ENCODE measurements around the gene TMEM86B. TPM values are rescaled to one million over a fixed set of nuclear protein-coding genes. Genes with fewer than 3 reads are reported as not detected.

TMEM86B gene
- total RNA-seq, 1 donor from 2014 or later = 1.4 TPM

DNA sequence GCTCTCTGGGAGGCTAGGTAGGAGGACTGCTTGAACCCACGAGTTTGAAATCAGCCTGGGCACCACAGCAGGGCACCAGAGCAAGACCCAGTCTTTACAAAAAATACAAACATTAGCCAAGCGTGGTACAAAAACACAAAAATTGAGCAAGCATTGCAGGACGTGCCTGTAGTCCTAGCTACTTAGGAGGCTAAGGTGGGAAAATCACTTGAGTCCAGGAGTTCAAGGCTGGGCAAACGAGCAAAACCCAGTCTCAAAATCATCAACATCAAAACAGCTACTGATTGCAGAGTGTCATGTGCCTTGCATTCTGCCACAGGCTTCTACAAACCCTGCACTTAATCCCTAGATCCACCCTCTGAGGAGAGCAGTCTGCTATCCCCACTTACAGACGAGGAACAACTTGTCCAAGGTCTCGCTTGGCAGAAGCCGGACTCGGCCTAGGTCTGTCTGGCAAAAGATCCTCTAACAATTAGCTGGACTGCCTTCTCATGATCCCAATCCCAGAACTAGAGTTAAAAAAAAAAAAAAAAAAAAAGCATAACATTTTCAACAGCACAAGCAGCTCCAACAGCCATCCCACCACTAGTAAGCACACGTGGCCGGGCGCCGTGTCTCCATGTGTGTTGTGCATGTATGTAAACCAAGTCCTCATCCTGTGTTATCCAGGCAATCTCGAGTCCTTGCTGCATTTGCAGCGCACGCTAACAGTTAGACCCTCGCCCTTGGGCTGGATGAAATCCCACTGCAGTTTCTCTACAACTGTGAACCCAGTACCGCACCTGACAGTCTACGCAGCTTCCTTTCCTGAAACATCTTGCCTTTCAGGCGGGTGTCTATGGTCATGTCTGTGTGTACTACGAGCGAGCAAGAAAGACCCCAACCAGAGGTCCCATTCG lies 28.2 kb upstream of the TMEM86B start:
- Mint-ChIP-seq H3K36me3 (no peaks in the 10 kb centered on the region), H3K4me3 (peak overlapping the region; percentile 99), H3K4me1 (peaks cover 50% of the 10 kb centered on the region), H3K27me3 (ENCODE audit: insufficient read depth, low read depth) (peaks cover 2% of the 10 kb centered on the region), H3K9me3 (no peaks in the 10 kb centered on the region), H3K27ac (no peak overlapping the region)
- Histone ChIP-seq H4K20me1 (ENCODE audit: low read depth) (peaks cover 64% of the 10 kb centered on the region), H3K27ac (no peak overlapping the region), H3K27me3 (no peaks in the 10 kb centered on the region), H3K4me2 (peak overlapping the region; percentile 94), H2AFZ (replicated peaks) (no peak overlapping the region), H3K4me3 (peak overlapping the region; percentile 71), H3K9me3 (ENCODE audit: low read depth) (no peaks in the 10 kb centered on the region), H3K9ac (peak overlapping the region; percentile 55), H3F3A (ENCODE audit: low read depth) (peaks cover 21% of the 10 kb centered on the region), H3K36me3 (no peaks in the 10 kb centered on the region), H3K4me1 (peaks cover 20% of the 10 kb centered on the region), H3K79me2 (ENCODE audit: low read depth) (peaks cover 69% of the 10 kb centered on the region)
- DNase-seq (ENCODE audit: low spot score) = no peak
- no peak for TF ChIP-seq EZH2 (IDR thresholded peaks at IDR 0.05)
- TF ChIP-seq, protein P1, sequence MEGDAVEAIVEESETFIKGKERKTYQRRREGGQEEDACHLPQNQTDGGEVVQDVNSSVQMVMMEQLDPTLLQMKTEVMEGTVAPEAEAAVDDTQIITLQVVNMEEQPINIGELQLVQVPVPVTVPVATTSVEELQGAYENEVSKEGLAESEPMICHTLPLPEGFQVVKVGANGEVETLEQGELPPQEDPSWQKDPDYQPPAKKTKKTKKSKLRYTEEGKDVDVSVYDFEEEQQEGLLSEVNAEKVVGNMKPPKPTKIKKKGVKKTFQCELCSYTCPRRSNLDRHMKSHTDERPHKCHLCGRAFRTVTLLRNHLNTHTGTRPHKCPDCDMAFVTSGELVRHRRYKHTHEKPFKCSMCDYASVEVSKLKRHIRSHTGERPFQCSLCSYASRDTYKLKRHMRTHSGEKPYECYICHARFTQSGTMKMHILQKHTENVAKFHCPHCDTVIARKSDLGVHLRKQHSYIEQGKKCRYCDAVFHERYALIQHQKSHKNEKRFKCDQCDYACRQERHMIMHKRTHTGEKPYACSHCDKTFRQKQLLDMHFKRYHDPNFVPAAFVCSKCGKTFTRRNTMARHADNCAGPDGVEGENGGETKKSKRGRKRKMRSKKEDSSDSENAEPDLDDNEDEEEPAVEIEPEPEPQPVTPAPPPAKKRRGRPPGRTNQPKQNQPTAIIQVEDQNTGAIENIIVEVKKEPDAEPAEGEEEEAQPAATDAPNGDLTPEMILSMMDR (IDR thresholded peaks at IDR 0.05) = no peak
- TF ChIP-seq EZH2phosphoT487 (IDR thresholded peaks at IDR 0.05) = no peak

- H3K9me3 Mint-ChIP-seq = no peaks in the 10 kb centered on the region
- H2AFZ ChIP-seq (replicated peaks) = no peak overlapping the region
- no peak overlapping the region for H3K4me2 ChIP-seq
- peaks cover 19% of the 10 kb centered on the region for H3F3A ChIP-seq (ENCODE audit: low read depth)
- no peak overlapping the region for H3K27ac Mint-ChIP-seq
- H3K4me1 ChIP-seq = peaks cover 20% of the 10 kb centered on the region
- no peak overlapping the region for H3K9ac ChIP-seq
- H3K27me3 Mint-ChIP-seq (ENCODE audit: insufficient read depth, low read depth) = peaks cover 2% of the 10 kb centered on the region
- H3K27ac ChIP-seq = no peak overlapping the region
- no peaks in the 10 kb centered on the region for H3K9me3 ChIP-seq (ENCODE audit: low read depth)
- H3K36me3 Mint-ChIP-seq = no peaks in the 10 kb centered on the region
- peaks cover 74% of the 10 kb centered on the region for H4K20me1 ChIP-seq (ENCODE audit: low read depth)
- no peak overlapping the region for H3K4me3 ChIP-seq
- peak overlapping the region; percentile 99 for H3K4me3 Mint-ChIP-seq
- no peaks in the 10 kb centered on the region for H3K27me3 ChIP-seq
- H3K79me2 ChIP-seq (ENCODE audit: low read depth) = peaks cover 79% of the 10 kb centered on the region
- no peaks in the 10 kb centered on the region for H3K36me3 ChIP-seq
- DNase-seq (ENCODE audit: low spot score) = no peak
- H3K4me1 Mint-ChIP-seq = peaks cover 48% of the 10 kb centered on the region
- TF ChIP-seq, protein P1 (IDR thresholded peaks at IDR 0.05) = no peak
- TF ChIP-seq EZH2phosphoT487 (IDR thresholded peaks at IDR 0.05) (no peak), EZH2 (IDR thresholded peaks at IDR 0.05) (no peak)
These were observed 27.3 kb upstream of the TMEM86B start for GRCh38 chr19:55255618-55256423.

- H3K27ac Mint-ChIP-seq = no peak overlapping the region
- Histone ChIP-seq H3K4me2 (no peak overlapping the region), H3K79me2 (ENCODE audit: low read depth) (peaks cover 91% of the 10 kb centered on the region), H4K20me1 (ENCODE audit: low read depth) (peaks cover 86% of the 10 kb centered on the region), H3K4me1 (peaks cover 13% of the 10 kb centered on the region), H3K27me3 (no peaks in the 10 kb centered on the region), H3K36me3 (no peaks in the 10 kb centered on the region), H3K27ac (no peak overlapping the region), H3K9ac (no peak overlapping the region), H3K4me3 (no peak overlapping the region), H3F3A (ENCODE audit: low read depth) (peaks cover 7% of the 10 kb centered on the region), H3K9me3 (ENCODE audit: low read depth) (no peaks in the 10 kb centered on the region), H2AFZ (replicated peaks) (no peak overlapping the region)
- no peak for DNase-seq (ENCODE audit: low spot score)
- no peaks in the 10 kb centered on the region for H3K27me3 Mint-ChIP-seq (ENCODE audit: insufficient read depth, low read depth)
- peaks cover 41% of the 10 kb centered on the region for H3K4me1 Mint-ChIP-seq
- no peaks in the 10 kb centered on the region for H3K36me3 Mint-ChIP-seq
- peak overlapping the region; percentile 57 for H3K4me3 Mint-ChIP-seq
- H3K9me3 Mint-ChIP-seq = no peaks in the 10 kb centered on the region
- TF ChIP-seq EZH2 (IDR thresholded peaks at IDR 0.05) = no peak
- TF ChIP-seq, protein P1 (IDR thresholded peaks at IDR 0.05) = no peak
- no peak for TF ChIP-seq EZH2phosphoT487 (IDR thresholded peaks at IDR 0.05)
These were observed 26.0 kb upstream of the TMEM86B start for GRCh38 chr19:55254625-55254977.
